GM12891 (cell line): Measurements from ENCODE around the gene NHERF1.

ENCODE experiments used
- DNase-seq: peaks from one replicate; pipeline ENCODE4 v3.0.0; 2011; ENCODE audit warnings: low spot score; ENCODE audit not compliant: insufficient read length
- FAIRE-seq: peaks from 2 replicates; lab custom pipeline; 2011; peaks lifted over from hg19 to GRCh38; lab: Jason Lieb, UNC
- PAX5 ChIP-seq: IDR thresholded peaks from 2 replicates; pipeline ENCODE4 v1.6.1; 2011; ENCODE audit warnings: low read length, moderate library complexity, mild to moderate bottlenecking; ENCODE audit not compliant: insufficient read depth, severe bottlenecking
- POLR2A ChIP-seq: IDR thresholded peaks from 2 replicates; pipeline ENCODE4 v1.6.1; 2011; ENCODE audit warnings: low read depth, low read length, control low read depth
- POLR2AphosphoS5 ChIP-seq: IDR thresholded peaks from 2 replicates; pipeline ENCODE4 v1.6.1; 2011; ENCODE audit warnings: low read depth, low read length, control low read depth
- POU2F2 ChIP-seq: IDR thresholded peaks from 2 replicates; pipeline ENCODE4 v1.6.1; 2011; ENCODE audit warnings: low read depth, mild to moderate bottlenecking, control low read depth, low read length, moderate library complexity
- SPI1 ChIP-seq: IDR thresholded peaks from 2 replicates; pipeline ENCODE4 v1.6.1; 2011; ENCODE audit warnings: low read depth, low read length, control low read depth
- TAF1 ChIP-seq: IDR thresholded peaks from 2 replicates; pipeline ENCODE4 v1.6.1; 2011; ENCODE audit warnings: low read depth, low read length, control low read depth

The NHERF1 gene

GRCh38 chr17:74757931-74758847, 9.8 kb downstream of the NHERF1 start:
- no peak for TF ChIP-seq POU2F2
- no peak for TF ChIP-seq PAX5
- TF ChIP-seq TAF1 = no peak
- TF ChIP-seq POLR2AphosphoS5 = no peak
- no peak for TF ChIP-seq POLR2A
- TF ChIP-seq SPI1 = no peak
- FAIRE-seq (no peak), DNase-seq (no peak)

DNA sequence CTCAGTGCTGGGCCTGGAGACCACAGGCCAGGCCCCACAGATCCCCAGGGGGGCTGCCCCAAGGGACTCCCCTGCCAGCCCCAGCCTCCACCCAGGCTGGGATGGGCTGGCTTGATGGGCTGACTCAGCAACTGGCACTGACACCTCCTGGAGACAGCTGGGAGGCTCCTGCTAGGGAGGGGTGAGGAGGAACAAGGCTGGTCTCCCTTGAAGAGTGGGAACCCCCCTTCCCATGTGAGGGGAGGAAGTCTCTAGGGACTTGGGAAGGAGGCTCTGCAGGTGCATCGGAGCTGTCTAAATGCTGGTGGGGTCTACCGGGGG, 10.4 kb downstream of the NHERF1 start:
- no peak for DNase-seq
- FAIRE-seq = no peak
- no peak for TF ChIP-seq PAX5
- no peak for TF ChIP-seq POU2F2
- TF ChIP-seq SPI1 = no peak
- TF ChIP-seq POLR2A = no peak
- TF ChIP-seq TAF1 = no peak
- TF ChIP-seq POLR2AphosphoS5 = no peak

- peak; percentile 93 for FAIRE-seq
- DNase-seq = peak; percentile 78
- no peak for TF ChIP-seq POLR2A
These were observed 10.9 kb downstream of the NHERF1 start for GRCh38 chr17:74759243-74759801.

DNA sequence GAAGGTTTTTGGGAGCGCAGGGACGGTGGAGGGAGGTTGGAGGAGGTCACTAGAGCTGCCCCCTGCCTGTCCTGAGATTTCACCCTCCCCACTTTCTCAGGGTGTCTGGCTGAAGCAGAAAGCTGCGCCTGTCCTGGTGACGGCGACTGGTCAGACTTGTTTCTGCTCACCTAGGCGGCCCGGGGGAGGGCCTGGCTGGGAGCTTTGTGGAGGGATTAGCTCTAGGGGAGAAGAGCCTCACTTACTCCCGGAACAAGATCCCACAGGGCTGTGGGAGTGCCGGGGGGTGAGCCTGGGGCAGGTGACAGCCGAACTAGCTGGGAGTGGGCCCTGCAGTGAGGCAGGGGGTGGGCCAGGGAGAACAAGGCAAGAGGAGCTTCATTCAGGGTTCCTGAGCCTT, 11.5 kb downstream of the NHERF1 start:
- TF ChIP-seq POLR2AphosphoS5 = no peak
- no peak for TF ChIP-seq TAF1
- no peak for TF ChIP-seq PAX5
- no peak for TF ChIP-seq POU2F2
- DNase-seq = no peak
- no peak for FAIRE-seq

DNA sequence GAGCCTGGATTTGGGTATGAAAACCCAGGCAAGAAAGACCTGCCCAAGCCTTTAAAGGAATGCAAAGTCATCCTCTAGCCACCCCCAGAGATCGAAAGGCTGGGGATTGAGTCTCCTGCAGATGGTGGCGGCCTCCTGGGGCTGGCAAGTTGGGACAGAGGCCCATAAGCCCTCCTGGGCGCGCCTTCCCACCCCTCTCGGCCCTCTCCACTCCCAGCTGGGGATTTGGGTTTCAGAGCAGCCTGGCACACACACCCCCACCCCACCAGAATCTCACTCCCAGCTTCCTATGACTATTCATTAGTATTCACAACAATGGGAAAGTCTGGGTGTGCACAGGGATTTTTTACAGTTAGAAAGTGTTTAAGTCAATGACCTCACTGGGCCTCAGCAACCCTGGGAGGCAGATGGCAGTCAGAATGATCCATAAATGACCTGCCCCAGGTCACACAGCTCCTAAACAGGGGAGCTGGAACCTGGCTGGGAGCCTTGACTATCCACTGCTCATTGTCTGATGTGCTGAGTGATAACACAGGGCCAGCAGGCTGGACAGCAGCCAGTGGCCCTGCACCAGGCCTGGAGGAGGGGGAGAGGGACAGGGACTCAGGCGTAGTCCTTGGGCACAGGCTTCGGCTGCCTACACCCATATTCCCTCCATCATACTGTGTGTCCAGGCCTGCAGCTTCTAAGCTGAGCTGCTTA, 12.1 kb downstream of the NHERF1 start:
- TF ChIP-seq POU2F2 = no peak
- no peak for TF ChIP-seq POLR2A
- TF ChIP-seq TAF1 = no peak
- TF ChIP-seq PAX5 = no peak
- TF ChIP-seq SPI1 = no peak
- TF ChIP-seq POLR2AphosphoS5 = no peak
- DNase-seq = no peak
- no peak for FAIRE-seq

- FAIRE-seq (no peak), DNase-seq (no peak)
- no peak for TF ChIP-seq POLR2AphosphoS5
- TF ChIP-seq TAF1 = no peak
- TF ChIP-seq POU2F2 = no peak
- TF ChIP-seq PAX5 = no peak
- TF ChIP-seq SPI1 = no peak
- no peak for TF ChIP-seq POLR2A
These were observed 13.0 kb downstream of the NHERF1 start for GRCh38 chr17:74761419-74761818.

DNA sequence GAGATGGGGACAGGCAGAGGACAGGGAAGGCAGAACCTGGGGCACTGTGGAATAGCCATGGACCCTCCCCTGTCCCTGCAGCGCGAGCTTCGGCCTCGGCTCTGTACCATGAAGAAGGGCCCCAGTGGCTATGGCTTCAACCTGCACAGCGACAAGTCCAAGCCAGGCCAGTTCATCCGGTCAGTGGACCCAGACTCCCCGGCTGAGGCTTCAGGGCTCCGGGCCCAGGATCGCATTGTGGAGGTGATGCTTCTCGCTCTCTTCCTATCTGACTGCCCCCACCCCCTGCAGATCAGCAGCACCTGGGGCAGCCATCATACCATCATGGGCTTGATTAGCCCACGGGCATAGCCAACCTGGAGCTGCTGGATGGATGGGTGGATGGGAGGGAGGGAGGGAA, 13.5 kb downstream of the NHERF1 start:
- no peak for DNase-seq
- no peak for FAIRE-seq
- TF ChIP-seq PAX5 (no peak), POLR2A (no peak), TAF1 (no peak), POLR2AphosphoS5 (no peak), POU2F2 (no peak), SPI1 (no peak)

DNA sequence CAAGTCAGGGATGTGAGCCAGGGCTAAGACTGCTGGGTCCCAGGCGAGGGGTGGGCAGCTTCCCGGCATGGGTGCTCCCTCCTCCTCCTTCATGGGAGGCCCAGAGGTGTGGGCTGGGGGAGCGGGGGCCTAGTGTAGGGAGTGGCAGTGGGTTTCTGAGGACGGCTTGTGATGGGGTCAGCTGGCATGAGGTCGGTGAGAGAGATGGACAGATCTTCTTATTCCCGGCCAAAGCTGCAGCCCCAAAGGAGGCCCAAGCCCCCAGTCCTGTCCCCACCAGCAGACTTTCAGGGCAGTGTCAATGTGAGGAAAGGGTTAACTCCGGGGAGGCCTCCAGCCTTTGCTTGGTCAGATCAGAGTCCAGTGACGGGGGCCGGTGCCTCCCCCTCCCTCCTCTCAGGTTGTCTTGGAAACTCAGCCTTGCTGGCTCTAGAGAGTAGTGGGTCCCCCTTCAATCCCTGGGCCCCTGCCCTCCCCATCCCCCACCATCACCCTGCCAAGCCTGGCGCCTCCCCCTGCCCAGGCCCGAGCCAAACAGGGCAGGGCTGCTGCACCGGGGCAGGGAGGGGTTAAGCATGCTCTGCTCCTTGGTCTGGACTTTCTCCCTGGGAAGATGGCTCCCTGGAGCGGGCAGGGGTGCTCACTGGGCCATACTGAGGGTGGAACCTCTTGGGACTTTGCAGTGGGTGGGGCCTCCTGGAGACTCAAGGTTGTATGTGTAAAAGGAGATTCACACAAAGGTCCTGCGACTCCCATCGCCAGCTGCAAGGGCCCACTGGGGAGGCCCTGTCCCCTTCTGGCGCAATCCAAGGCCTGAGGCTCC, 15.3 kb downstream of the NHERF1 start:
- DNase-seq = no peak
- no peak for FAIRE-seq
- TF ChIP-seq POLR2A = no peak

- FAIRE-seq (no peak), DNase-seq (no peak)
- no peak for TF ChIP-seq SPI1
- no peak for TF ChIP-seq TAF1
- TF ChIP-seq POU2F2 = no peak
- no peak for TF ChIP-seq POLR2A
- TF ChIP-seq PAX5 = no peak
- TF ChIP-seq POLR2AphosphoS5 = no peak
These were observed 16.4 kb downstream of the NHERF1 start for GRCh38 chr17:74764751-74765286.
